Trophoblast cell (in vitro differentiated cells and primary cell): ENCODE data around the gene SLIT3.

Source experiments
- DNase-seq, 2 donors: peaks; one replicate each; pipeline ENCODE4 v3.0.0-alpha.2; 2016
- H2AFZ ChIP-seq: 2 replicates; pipeline ENCODE4 v1.6.1; 2013; ENCODE audit warnings: low read length, moderate library complexity, mild to moderate bottlenecking; ENCODE audit not compliant: insufficient read depth, poor library complexity
- H2AK5ac ChIP-seq: 2 replicates; pipeline ENCODE4 v1.6.1; 2013; ENCODE audit warnings: mild to moderate bottlenecking, low read length
- H2BK120ac ChIP-seq: 2 replicates; pipeline ENCODE4 v1.6.1; 2013; ENCODE audit warnings: low read length, mild to moderate bottlenecking, moderate library complexity; ENCODE audit not compliant: insufficient read depth, poor library complexity
- H2BK12ac ChIP-seq: 2 replicates; pipeline ENCODE4 v1.6.1; 2013; ENCODE audit warnings: mild to moderate bottlenecking, low read length, moderate library complexity
- H2BK5ac ChIP-seq: 2 replicates; pipeline ENCODE4 v1.6.1; 2013; ENCODE audit warnings: low read length, low read depth, moderate library complexity, mild to moderate bottlenecking; ENCODE audit not compliant: poor library complexity
- H3K14ac ChIP-seq: 2 replicates; pipeline ENCODE4 v1.6.1; 2013; ENCODE audit warnings: mild to moderate bottlenecking, low read length
- H3K18ac ChIP-seq: 2 replicates; pipeline ENCODE4 v1.6.1; 2013; ENCODE audit warnings: mild to moderate bottlenecking, low read length
- H3K23ac ChIP-seq: 2 replicates; pipeline ENCODE4 v1.6.1; 2013; ENCODE audit warnings: low read length
- H3K27ac ChIP-seq: 2 replicates; pipeline ENCODE4 v1.5.1; 2013; ENCODE audit warnings: low read depth, mild to moderate bottlenecking, inconsistent platforms, low read length, moderate library complexity
- H3K27me3 ChIP-seq: 2 replicates; pipeline ENCODE4 v1.6.1; 2013; ENCODE audit warnings: inconsistent platforms, mild to moderate bottlenecking, low read length, moderate library complexity; ENCODE audit not compliant: insufficient read depth
- H3K36me3 ChIP-seq, 2 experiments: 1 replicate in 1 of 2; 2 replicates in 1 of 2; pipeline ENCODE4 v1.6.1; 2013; ENCODE audit warnings: low read length in 2 of 2, mild to moderate bottlenecking in 2 of 2, moderate library complexity in 1 of 2; ENCODE audit not compliant: insufficient read depth in 2 of 2, control insufficient read depth in 1 of 2
- H3K4ac ChIP-seq: 2 replicates; pipeline ENCODE4 v1.6.1; 2013; ENCODE audit warnings: low read depth, mild to moderate bottlenecking, low read length, moderate library complexity
- H3K4me1 ChIP-seq, 2 experiments: 1 replicate in 1 of 2; 2 replicates in 1 of 2; pipeline ENCODE4 v1.6.1; 2013; ENCODE audit warnings: low read length in 2 of 2, mild to moderate bottlenecking in 2 of 2, moderate library complexity in 1 of 2; ENCODE audit not compliant: insufficient read depth in 2 of 2, control insufficient read depth in 1 of 2
- H3K4me2 ChIP-seq: 2 replicates; pipeline ENCODE4 v1.6.1; 2013; ENCODE audit warnings: inconsistent platforms, mild to moderate bottlenecking, low read length, moderate library complexity
- H3K4me3 ChIP-seq: 2 replicates; pipeline ENCODE4 v1.5.1; 2013; ENCODE audit warnings: mild to moderate bottlenecking, low read depth, low read length, inconsistent platforms
- H3K79me1 ChIP-seq: one replicate; pipeline ENCODE4 v1.6.1; 2013; ENCODE audit warnings: low read length
- H3K79me2 ChIP-seq: 2 replicates; pipeline ENCODE4 v1.6.1; 2013; ENCODE audit warnings: low read length, mild to moderate bottlenecking; ENCODE audit not compliant: control insufficient read depth, insufficient read depth, poor library complexity
- H3K9ac ChIP-seq: 2 replicates; pipeline ENCODE4 v1.6.1; 2013; ENCODE audit warnings: mild to moderate bottlenecking, low read length
- H3K9me3 ChIP-seq: 2 replicates; pipeline ENCODE4 v1.6.1; 2013; ENCODE audit warnings: low read depth, mild to moderate bottlenecking, control low read depth, inconsistent platforms, low read length; ENCODE audit not compliant: insufficient read depth
- H4K12ac ChIP-seq: 2 replicates; pipeline ENCODE4 v1.6.1; 2013; ENCODE audit warnings: low read depth, mild to moderate bottlenecking, low read length, moderate library complexity
- H4K8ac ChIP-seq: 2 replicates; pipeline ENCODE4 v1.6.1; 2013; ENCODE audit warnings: low read depth, mild to moderate bottlenecking, low read length, moderate library complexity
- H4K91ac ChIP-seq: one replicate; pipeline ENCODE4 v1.6.1; 2013; ENCODE audit warnings: low read depth, mild to moderate bottlenecking, low read length, moderate library complexity
- WGBS: extraction: QIAGEN DNeasy Blood & Tissue Kit; methylation state at CpG from one replicate; pipeline ENCODE4 v1.1.7; 2013; ENCODE audit warnings: missing lambda C conversion rate; ENCODE audit not compliant: insufficient read length, insufficient coverage; ENCODE audit errors: extremely low coverage; 5-methylcytosine and 5-hydroxymethylcytosine counted together

SLIT3 gene

DNA sequence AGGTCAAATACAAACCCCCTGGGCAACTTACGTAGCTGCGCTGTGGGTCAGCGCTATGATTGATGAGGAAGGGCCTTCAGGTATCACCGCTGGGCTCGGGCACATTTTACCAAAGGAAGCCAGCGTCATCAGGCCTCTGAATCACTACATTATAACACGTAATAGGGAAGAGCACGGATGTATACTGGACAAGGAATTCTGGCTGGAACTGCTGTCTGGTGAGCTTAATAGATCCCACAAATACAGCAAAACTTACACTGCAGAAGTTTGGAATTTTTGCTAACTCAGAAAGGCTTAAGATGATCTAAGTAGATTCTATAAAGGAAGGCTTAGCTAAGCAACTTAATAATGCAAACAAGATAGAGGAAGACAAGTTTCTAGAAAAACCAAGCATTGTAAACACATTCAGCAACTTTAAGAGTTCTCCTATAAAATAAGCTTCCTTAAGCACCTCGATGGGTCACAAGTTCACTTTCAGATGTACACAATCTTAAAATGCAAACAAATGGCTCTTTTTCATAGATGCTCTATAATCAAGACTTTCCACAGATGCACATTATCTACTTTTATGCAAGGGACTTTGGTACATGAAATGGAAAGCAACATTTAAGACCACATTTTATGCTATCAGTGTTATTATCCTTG is 361.7 kb downstream of the SLIT3 start:
- Histone ChIP-seq H3K18ac (no peak overlapping the region), H3K4me1 (peaks cover 3% of the 10 kb centered on the region in 2 experiments), H2AK5ac (no peak overlapping the region), H3K23ac (no peak overlapping the region), H3K36me3 (no peaks in the 10 kb centered on the region), H3K9me3 (no peaks in the 10 kb centered on the region), H3K79me1 (no peaks in the 10 kb centered on the region), H4K12ac (no peak overlapping the region), H3K4me3 (no peak overlapping the region), H3K4ac (no peak overlapping the region), H3K79me2 (no peaks in the 10 kb centered on the region), H3K27ac (no peak overlapping the region), H3K27me3 (no peaks in the 10 kb centered on the region), H2BK5ac (no peak overlapping the region), H4K91ac (no peak overlapping the region), H2AFZ (no peak overlapping the region), H2BK120ac (no peak overlapping the region), H3K9ac (no peak overlapping the region), H4K8ac (no peak overlapping the region), H2BK12ac (no peak overlapping the region), H3K14ac (no peak overlapping the region), H3K4me2 (no peak overlapping the region)
- no CpG with 5 or more reads among the region's 9 CpGs for WGBS
- peak; percentile 18 for DNase-seq

DNA sequence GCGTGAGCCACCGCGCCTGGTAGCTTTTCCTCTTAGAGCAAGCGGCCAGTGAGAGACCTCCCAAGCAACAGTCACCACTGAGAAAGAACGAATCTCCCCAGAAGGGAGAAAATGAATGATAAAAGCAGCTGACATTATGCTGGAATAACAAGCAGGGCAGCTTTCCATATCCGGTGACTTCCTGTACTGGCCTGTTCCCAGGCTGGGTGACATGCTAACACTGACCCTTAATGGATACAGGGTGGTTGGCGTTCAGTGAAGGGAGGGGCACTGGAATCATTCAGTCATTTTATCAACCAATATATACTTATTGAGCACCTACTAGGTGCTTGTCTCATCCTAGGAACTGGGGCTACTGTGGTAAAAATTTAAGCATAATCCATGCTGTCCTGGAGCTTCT is 364.4 kb downstream of the SLIT3 start:
- Histone ChIP-seq H3K4me1 (peaks cover 4 to 7% of the 10 kb centered on the region in 2 experiments), H3K23ac (no peak overlapping the region), H3K79me1 (no peaks in the 10 kb centered on the region), H3K27ac (no peak overlapping the region), H2AFZ (no peak overlapping the region), H3K4me2 (no peak overlapping the region), H3K18ac (no peak overlapping the region), H4K12ac (no peak overlapping the region), H3K4me3 (no peak overlapping the region), H4K91ac (no peak overlapping the region), H3K27me3 (no peaks in the 10 kb centered on the region), H3K9me3 (no peaks in the 10 kb centered on the region), H3K4ac (no peak overlapping the region), H2BK120ac (no peak overlapping the region), H2BK12ac (no peak overlapping the region), H3K14ac (no peak overlapping the region), H2BK5ac (no peak overlapping the region), H3K9ac (no peak overlapping the region), H3K36me3 (no peaks in the 10 kb centered on the region), H2AK5ac (no peak overlapping the region), H4K8ac (no peak overlapping the region), H3K79me2 (no peaks in the 10 kb centered on the region)
- DNase-seq = no peak
- no CpG with 5 or more reads among the region's 7 CpGs for WGBS

DNA sequence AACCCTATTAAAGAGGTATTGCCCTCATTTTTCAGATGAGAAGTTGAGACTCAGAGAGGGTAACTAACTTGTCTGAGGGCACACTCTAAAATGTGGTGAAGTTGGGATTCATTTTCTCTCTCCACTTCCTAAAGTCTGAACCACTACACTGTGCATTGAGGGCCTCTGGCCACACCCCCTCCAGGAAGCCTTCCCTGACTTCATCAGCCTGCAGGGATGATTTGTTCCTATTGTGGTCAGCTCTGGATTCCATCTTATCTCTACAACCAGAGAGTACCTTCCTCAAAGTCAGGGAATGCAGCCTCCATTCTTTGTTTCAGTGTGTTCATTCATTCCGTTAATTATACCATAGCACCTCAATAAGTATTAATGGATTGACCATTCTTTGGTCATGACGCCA is 365.8 kb downstream of the SLIT3 start:
- no peaks in the 10 kb centered on the region for H3K27me3 ChIP-seq
- no peak overlapping the region for H2AK5ac ChIP-seq
- no peak overlapping the region for H3K27ac ChIP-seq
- no peaks in the 10 kb centered on the region for H3K79me1 ChIP-seq
- no peaks in the 10 kb centered on the region for H3K79me2 ChIP-seq
- H3K23ac ChIP-seq = no peak overlapping the region
- no peak overlapping the region for H2BK12ac ChIP-seq
- H3K4me3 ChIP-seq = no peak overlapping the region
- H3K9ac ChIP-seq = no peak overlapping the region
- no peak overlapping the region for H3K14ac ChIP-seq
- H3K4ac ChIP-seq = no peak overlapping the region
- DNase-seq = no peak
- no peaks in the 10 kb centered on the region for H3K9me3 ChIP-seq
- H4K91ac ChIP-seq = no peak overlapping the region
- H3K4me1 ChIP-seq = peaks cover 5 to 8% of the 10 kb centered on the region in 2 experiments
- H4K12ac ChIP-seq = no peak overlapping the region
- H2AFZ ChIP-seq = no peak overlapping the region
- no peaks in the 10 kb centered on the region for H3K36me3 ChIP-seq
- no peak overlapping the region for H2BK5ac ChIP-seq
- no peak overlapping the region for H4K8ac ChIP-seq
- no peak overlapping the region for H3K18ac ChIP-seq
- no peak overlapping the region for H2BK120ac ChIP-seq
- WGBS = no CpG with 5 or more reads among the region's 2 CpGs
- H3K4me2 ChIP-seq = no peak overlapping the region

DNA sequence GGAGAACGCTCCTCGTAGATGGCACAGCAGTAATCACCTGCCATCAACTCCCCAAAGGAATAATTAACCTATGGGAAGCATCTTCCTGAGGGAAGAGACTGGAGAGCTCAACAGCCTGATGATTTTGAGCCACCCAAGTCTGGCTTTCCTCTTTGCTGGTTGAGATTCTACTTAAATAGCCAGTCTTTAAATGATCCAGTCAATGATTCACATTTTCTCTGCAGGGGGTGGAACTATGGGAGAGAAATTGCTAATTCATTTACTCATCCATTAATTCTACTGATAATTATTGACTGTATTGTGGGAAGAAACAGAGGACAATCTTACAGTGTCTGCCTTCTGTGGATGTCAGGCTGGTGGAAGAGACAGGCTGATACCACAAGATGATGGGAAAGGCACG is 366.8 kb downstream of the SLIT3 start:
- H3K14ac ChIP-seq = no peak overlapping the region
- no peaks in the 10 kb centered on the region for H3K79me2 ChIP-seq
- no peak overlapping the region for H3K4me3 ChIP-seq
- DNase-seq = no peak
- H2AFZ ChIP-seq = no peak overlapping the region
- no peaks in the 10 kb centered on the region for H3K36me3 ChIP-seq
- no peak overlapping the region for H2BK120ac ChIP-seq
- no peak overlapping the region for H4K12ac ChIP-seq
- no peak overlapping the region for H3K18ac ChIP-seq
- H3K23ac ChIP-seq = no peak overlapping the region
- H3K27me3 ChIP-seq = no peaks in the 10 kb centered on the region
- no CpG with 5 or more reads among the region's 3 CpGs for WGBS
- no peak overlapping the region for H3K4ac ChIP-seq
- no peaks in the 10 kb centered on the region for H3K79me1 ChIP-seq
- H3K4me2 ChIP-seq = no peak overlapping the region
- H3K9me3 ChIP-seq = no peaks in the 10 kb centered on the region
- no peak overlapping the region for H2BK12ac ChIP-seq
- no peak overlapping the region for H4K91ac ChIP-seq
- no peak overlapping the region for H3K27ac ChIP-seq
- H4K8ac ChIP-seq = no peak overlapping the region
- H3K4me1 ChIP-seq = peaks cover 5 to 8% of the 10 kb centered on the region in 2 experiments
- no peak overlapping the region for H2AK5ac ChIP-seq
- H2BK5ac ChIP-seq = no peak overlapping the region
- no peak overlapping the region for H3K9ac ChIP-seq
